NCI-H1417 treated with DMSO at 0.1 percent for 48 hours (cell line): Measurements from ENCODE around the gene C9orf43.

Source experiments
- DNase-seq: peaks from one replicate; lab custom pipeline; 2025; lab: John Stamatoyannopoulos, UW

Gene C9orf43

GRCh38 chr9:113467183-113467582 is 56.6 kb downstream of the C9orf43 start:
- no peak for DNase-seq

GRCh38 chr9:113468716-113469448 is 58.3 kb downstream of the C9orf43 start:
- no peak for DNase-seq

- no peak for DNase-seq
Measured at GRCh38 chr9:113471143-113471542, 60.6 kb downstream of the C9orf43 start.

- DNase-seq, result no peak
Measured at GRCh38 chr9:113471566-113471965, 61.0 kb downstream of the C9orf43 start.

- no peak for DNase-seq
Measured at GRCh38 chr9:113472199-113472598, 61.7 kb downstream of the C9orf43 start.

GRCh38 chr9:113474360-113475028 is 63.9 kb downstream of the C9orf43 start:
- DNase-seq, result no peak

GRCh38 chr9:113475031-113475430 is 64.5 kb downstream of the C9orf43 start:
- no peak for DNase-seq

GRCh38 chr9:113475992-113476391 is 65.4 kb downstream of the C9orf43 start:
- no peak for DNase-seq

GRCh38 chr9:113476511-113476916 is 66.0 kb downstream of the C9orf43 start:
- no peak for DNase-seq

GRCh38 chr9:113477058-113477457 is 66.5 kb downstream of the C9orf43 start:
- DNase-seq, result no peak

GRCh38 chr9:113477661-113478060 is 67.1 kb downstream of the C9orf43 start:
- no peak for DNase-seq

- no peak for DNase-seq
Measured at GRCh38 chr9:113479174-113479621, 68.7 kb downstream of the C9orf43 start.
